ENCODE data around the gene FAR2.

DNA sequence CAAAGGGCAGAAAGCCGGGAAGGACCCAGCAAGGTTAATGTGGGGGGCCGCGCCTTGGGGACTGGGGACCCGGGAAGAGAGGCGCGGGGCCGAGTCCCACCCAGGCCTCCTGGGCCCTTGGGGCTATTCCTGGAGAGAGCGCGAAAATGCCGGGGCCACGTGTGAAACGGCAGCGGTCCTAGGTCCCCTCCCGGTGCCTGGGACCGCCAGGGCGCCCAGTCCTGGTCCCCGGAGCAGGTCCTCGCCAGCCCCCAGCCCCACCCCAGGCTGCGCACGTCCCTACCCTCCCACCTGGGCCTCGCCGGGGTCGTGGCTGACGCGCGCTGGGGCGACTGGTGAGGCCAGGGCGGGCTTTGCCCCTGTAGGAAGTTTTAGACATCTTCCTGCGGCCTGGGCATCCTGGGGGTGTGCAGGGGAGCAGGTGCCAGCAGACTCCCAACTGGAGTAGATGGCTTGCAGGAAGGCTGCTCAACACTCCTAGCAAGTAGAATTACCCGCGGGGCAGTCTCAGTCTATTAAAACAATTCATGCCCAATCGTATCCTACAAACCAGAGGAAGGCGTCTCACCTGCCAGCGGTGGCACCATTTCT lies 708 bp downstream of the FAR2 start:
- TF ChIP-seq HDGF (IDR thresholded peaks at IDR 0.05; ENCODE audit: borderline replicate concordance), result no peak
- no peak for TF ChIP-seq ELF4 (IDR thresholded peaks at IDR 0.05)
- TF ChIP-seq BHLHE40 (IDR thresholded peaks at IDR 0.05; ENCODE audit: borderline replicate concordance), result no peak
- TF ChIP-seq FOXK2 (IDR thresholded peaks at IDR 0.05), result no peak
- TF ChIP-seq ARNT (IDR thresholded peaks at IDR 0.05), result no peak
- TF ChIP-seq L3MBTL2 (conservative IDR thresholded peaks at IDR 0.05), result no peak; the same call in none of the 2 replicates
- TF ChIP-seq CTBP1 (IDR thresholded peaks at IDR 0.05; ENCODE audit: borderline replicate concordance), result no peak
- TF ChIP-seq FOXM1 (IDR thresholded peaks at IDR 0.05; ENCODE audit: borderline replicate concordance), result no peak
- TF ChIP-seq SUZ12 (IDR thresholded peaks at IDR 0.05), result no peak
- no peak for TF ChIP-seq SP1 (IDR thresholded peaks at IDR 0.05)

All from HEK293T (cell line).